ENCODE measurements around the gene GIMAP4.
"Not testable (repeated sequence)": the region's sequence is repeated elsewhere in the genome, so short reads cannot be mapped to it uniquely, and the experiment has no call there.

The GIMAP4 gene

DNA sequence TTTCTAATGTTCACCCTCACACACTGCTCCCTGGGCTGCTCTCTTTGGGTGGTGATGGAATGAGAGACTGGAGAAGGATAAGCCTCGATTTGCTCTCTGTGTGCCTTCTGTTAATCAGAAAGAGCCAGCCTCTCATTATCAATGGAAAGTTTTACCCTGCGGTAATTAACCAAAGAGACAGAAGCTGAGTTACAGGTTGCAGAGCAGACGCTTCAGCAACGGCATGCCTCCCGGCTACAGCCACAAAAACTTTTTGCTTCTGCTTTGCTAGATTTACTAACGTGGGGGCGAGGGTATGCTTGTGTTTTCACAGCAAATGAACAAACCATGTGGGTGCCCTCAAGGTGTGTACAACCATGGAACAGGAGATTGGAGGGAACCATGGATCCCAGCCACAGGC lies 18.0 kb downstream of the GIMAP4 start:
- no peak for DNase-seq

DNA sequence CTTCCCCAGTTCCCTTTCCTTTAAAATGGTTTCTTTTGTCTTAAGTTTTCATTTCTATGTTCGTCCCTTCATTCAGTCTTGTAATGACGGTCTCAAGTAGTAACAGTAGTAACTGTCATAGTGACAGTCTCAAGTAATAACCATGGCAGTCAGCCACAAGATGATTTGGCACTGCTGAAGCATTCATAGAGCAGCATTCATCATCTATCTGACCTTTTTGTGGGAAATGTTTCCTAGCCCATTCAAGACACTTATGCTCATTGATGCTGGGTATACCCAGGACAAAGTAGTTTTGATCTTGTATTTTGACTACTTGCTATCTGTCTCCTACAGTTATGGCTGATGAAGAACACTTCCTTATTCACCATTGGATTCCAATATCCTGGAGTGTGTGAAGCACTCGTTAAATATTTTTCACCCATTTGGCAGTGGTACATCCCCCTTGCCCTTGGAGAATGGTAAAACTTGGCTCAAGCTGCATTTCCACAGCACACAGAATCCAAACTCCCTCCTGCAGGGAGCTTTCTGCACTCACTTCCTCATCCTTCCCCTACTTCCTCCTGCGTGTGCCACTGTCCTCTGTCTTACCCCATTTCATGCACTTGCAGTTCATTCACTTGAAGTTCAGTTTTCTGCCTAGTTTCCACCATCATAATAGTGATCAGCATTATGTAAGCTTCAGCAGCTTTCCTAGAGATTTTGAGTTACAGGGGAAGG lies 19.0 kb downstream of the GIMAP4 start:
- no peak for DNase-seq

DNA sequence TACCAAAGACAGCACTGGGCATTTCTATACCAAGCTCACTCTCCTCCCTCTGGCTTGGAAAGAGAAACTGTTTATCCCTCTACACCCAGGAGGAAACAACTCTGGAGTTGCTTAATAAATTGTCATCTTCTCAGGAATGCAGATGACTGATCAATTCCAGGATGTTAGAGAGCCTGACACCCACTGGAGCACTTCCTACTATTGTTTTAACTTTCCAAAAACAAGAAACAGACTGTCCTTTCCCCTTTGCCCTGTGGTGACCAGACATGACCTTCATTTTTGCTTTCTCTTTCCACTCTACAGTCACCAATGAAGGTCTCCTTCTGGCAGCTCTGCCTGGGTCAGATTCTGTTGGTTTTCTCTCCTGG lies 19.6 kb downstream of the GIMAP4 start:
- no peak for DNase-seq

DNA sequence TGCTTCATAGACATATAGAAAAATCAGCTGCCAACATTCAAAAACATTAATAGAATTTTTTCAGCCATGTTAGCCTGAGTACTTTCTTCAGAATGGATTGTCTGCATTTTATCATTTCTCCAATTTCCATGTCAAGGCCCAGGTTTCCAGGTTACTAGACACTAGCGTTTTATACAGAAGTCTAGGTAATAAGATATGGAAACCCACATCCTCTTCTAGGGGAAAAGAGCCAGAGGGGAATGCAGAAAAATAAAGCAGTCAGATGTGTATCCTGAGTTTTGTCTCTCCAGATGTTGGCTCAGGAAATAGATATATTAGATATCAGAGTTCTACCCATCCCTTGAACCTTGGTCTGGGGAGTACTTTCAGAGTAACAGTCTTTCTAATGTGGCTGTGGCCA lies 20.4 kb downstream of the GIMAP4 start:
- no peak for DNase-seq

DNA sequence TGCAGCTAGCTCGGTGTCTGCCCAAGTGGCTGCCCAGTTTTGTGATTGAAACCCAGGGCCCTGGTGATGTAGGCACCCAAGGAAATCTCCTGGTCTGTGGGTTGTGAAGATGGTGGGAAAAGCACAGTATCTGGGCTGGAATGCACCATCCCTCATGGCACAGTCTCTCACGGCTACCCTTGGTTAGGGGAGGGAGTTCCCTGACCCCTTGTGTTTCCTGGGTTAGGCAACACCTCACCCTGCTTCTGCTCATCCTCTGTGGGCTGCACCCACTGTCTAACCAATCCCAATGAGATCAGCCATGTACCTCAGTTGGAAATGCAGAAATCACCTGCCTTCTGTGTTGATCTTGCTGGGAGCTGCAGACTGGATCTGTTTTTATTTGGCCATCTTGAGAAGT lies 27.6 kb downstream of the GIMAP4 start:
- DNase-seq, result no peak

DNA sequence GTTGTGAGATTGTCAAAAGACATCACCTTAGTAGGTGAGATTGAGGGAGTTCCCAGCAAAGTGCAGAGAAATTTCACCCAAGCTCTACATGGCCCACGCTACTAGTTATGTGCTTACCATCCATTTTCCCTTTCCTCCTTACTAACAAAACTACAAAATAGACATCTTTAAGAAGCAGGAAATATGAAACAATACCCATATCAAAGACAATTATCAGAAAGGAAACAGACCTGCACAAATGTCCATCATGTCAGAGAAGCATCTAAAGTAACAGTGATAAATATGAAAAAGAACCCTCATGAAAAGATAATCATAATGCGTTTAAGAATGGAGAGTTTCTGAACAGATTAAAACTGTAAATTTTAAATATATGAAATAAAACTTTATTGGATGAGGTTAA lies 28.2 kb downstream of the GIMAP4 start:
- no peak for DNase-seq

DNA sequence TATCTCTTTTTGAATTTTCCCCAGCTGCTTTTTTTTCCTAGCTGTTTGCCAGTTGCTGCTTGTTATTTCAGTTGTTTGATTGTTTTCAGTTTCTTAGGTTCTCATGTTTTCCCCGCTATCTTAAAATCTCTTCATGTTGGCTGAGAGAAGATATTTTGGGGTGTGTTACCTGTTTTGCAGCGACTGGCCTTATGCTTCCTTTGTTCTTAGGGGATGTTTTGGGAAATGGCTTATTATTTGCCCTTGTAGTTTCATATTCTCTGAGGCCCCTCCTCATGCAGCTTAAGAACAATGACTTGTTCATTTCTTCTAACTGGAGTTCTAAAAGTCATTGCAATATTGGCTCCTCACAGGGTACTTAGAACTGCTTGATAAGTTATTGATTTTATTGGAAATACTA lies 36.4 kb downstream of the GIMAP4 start:
- not testable (repeated sequence) for DNase-seq

DNA sequence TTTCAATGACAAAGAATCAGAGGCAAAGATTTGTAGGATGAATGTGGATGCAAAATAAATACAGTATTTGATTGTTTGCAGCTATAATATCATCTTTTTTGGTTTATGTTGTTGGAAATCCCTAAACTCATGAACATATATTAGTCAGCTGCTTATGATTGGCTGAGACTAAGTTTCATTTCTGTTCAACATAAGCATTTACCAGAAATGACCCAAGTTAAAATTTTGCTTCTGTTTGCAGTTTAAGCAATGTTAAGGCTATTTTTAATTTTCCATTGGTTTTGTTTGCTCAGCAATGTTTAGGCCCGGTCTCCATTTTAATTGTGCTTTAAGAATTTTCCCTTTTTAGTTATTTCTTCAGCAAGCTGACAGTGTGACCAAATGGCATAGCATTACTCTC lies 43.0 kb downstream of the GIMAP4 start:
- no peak for DNase-seq

DNA sequence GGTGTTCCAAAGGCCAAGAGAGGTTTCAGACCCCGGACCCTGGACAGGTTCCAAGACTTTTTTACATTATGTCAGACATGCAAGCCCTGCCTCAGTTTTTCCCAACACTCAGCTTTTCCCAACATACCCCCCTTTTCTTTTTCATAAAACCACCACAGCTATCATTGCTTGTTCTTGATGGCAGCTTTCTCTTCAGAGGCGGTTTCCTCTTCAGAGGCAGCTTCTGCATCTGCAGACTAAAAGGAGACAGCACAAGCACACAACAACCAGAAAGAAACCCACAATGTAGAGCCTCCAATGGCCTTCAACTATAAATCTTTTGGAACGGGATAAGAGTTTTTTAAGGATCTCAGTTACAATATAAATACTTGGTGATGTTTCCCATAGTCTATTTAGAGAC lies 45.7 kb downstream of the GIMAP4 start:
- no peak for DNase-seq

DNA sequence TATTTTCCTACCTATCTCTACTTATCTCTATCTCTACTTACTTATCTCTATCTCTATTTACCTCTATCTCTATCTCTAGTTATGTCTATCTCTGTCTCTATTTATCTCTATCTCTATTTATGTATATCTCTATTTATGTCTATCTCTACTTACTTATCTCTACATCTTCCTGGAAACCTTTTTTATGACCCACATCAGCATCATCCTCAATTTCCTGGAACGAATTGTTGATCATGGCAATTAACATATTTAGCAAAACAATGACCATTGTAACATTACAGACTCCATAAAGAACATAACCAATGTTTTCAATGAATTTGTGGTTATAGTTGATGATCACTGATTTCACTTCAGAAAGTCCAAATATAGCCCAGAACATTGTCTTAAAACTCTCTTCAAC lies 46.7 kb downstream of the GIMAP4 start:
- DNase-seq, result no peak

DNA sequence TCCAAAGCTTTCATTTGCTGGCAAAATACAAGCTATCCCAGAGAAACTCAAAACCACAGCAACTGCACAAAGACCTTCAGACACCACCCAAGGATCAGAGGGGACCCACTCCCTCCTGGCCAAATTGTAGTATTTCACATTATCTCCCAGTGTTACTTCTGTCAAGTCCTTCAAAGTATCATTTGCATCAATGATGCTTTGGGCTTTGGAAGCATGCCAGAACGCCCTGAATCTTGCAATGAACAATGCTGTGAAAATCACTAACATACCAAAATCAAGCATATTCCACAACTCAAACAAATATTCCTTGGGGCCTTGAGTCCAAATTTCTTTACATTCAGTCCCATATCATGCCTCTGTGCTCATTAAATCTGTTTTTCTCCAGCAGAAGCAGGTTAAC lies 47.2 kb downstream of the GIMAP4 start:
- not testable (repeated sequence) for DNase-seq

DNA sequence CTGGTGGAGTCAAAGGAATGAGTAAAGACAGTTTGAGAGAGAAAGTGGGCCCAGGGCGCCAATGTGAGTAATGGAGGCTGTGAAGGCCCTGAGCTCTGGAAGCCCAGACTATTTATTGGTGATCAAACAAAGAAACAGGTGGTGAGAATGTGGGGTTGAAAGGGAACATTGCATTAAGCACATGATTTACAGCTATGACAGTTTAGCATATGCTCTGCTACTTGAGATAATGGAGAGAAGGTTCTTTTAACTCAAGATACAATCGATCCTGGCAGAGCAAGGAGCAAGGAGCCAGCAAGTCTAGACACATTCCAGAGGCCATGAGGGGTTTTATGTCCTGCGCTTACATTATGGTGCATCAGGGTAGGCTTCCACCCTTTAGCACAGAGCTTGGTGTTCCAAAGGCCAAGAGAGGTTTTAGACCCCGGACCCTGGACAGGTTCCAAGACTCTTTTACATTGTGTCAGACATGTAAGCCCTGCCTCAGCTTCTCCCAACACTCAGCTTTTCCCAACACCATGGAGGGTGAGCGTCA lies 48.1 kb downstream of the GIMAP4 start:
- not testable (repeated sequence) for DNase-seq

DNA sequence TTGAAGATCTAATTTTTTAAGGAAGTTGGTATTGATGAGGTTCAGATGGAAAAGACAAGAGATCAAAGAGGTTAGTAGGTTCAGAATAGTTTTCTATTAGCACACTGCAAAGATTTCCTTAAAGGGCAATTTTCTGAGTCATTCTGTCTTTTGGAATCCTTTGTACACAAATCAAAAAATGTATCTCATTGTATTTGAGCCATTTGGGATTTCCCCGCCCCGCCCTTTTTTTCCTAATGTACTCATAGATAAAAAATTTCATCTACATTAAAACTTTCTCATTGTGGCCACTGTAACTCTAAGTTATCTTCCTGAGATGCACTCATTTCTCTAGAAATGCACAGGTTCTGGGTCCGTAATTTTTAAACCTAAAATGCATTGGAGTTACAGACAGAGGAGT lies 52.9 kb downstream of the GIMAP4 start:
- DNase-seq, result no peak

DNA sequence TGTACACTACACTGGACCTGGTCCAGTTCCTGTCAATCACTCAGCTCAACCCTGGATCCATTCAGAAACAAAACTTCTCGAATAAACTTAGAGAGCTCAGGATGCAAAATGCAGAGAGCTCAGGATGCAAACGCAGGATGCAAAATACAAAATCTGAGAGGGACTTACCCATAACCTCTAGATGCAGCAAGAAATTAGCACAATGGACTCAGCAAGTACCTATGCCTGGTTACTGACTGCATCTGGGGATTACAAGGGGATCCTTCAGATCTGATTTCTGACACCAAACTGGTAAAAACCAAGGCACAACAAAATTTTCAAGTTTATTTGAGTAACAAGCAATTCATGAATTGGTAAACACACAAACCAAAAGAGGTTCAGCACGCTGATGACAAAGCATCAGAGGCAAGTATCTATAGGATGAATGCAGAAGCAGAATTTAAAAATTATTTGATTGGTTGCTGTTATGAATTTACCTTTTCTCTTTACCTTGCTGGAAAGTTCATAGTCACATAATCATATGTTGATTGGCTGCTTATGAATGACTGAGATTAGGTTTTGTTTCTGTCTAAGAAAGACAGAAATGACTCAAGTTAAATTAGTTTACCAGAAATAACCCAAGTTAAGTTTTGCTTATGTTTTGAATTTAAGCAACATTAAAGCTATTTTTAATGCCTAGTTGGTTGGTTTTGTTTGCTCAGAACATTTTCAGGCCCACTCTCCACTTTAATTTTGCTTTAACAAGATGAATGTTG lies 53.6 kb downstream of the GIMAP4 start:
- no peak for DNase-seq

DNA sequence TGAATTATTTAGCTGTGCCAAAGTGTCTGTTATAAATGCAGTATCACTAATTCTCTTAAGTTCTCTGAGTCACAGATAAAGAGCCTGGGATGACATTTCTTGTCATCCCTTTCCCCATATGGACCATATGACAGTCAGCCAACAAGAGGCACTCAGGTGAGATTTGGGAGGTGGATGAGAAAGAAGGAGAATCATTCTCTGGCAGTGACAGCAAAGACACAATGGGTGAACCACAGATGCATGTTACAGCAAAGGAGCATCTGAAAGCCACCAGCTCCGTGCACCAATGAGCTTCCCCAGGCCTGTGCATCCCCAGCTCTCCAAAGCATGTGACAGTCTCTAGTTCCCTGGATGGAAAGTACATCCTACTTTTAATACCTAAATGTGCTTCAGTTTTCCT lies 54.2 kb downstream of the GIMAP4 start:
- no peak for DNase-seq

All from activated CD4-positive, alpha-beta T cell treated with anti-CD3 and anti-CD28 coated beads, Interleukin-2, amount 50 U/mL, for 1 hour (primary cell).